Eye (tissue), 1 donor: ENCODE results near the gene STX10.
A peak's percentile ranks its signal among the peaks of the same experiment; 100 is the strongest.

Experiments used
- DNase-seq: peaks from one replicate; pipeline ENCODE4 v3.0.0-alpha.2; 2015

STX10 gene

GRCh38 chr19:13119627-13120026 is 30.5 kb downstream of the STX10 start:
- no peak for DNase-seq

- DNase-seq: peak; percentile 30
These were observed 31.6 kb downstream of the STX10 start for GRCh38 chr19:13118424-13119193.

GRCh38 chr19:13117772-13118423 is 32.3 kb downstream of the STX10 start, which contains the start of gene NACC1:
Gene NACC1 (plus strand): TSS chr19:13118264. CDS start chr19:13135208, 16,944 bp downstream.
- DNase-seq: peak; percentile 96

GRCh38 chr19:13117176-13117771 is 32.9 kb downstream of the STX10 start:
- DNase-seq: no peak

- peak; percentile 98 for DNase-seq
These were observed 33.6 kb downstream of the STX10 start, which contains the start of gene TRMT1 for GRCh38 chr19:13116282-13117175. Gene TRMT1 (minus strand): TSS chr19:13116740. CDS start chr19:13116399, 341 bp downstream.

- no peak for DNase-seq
These were observed 34.3 kb downstream of the STX10 start for GRCh38 chr19:13115936-13116281.

GRCh38 chr19:13112555-13112954 is 37.6 kb downstream of the STX10 start:
- DNase-seq: no peak

GRCh38 chr19:13110099-13110610 is 40.0 kb downstream of the STX10 start:
- no peak for DNase-seq

GRCh38 chr19:13109361-13110098 is 40.6 kb downstream of the STX10 start:
- no peak for DNase-seq

GRCh38 chr19:13104848-13105711 is 45.1 kb downstream of the STX10 start:
- no peak for DNase-seq

GRCh38 chr19:13104360-13104847 is 45.8 kb downstream of the STX10 start:
- no peak for DNase-seq

GRCh38 chr19:13103581-13104359 is 46.4 kb downstream of the STX10 start:
- no peak for DNase-seq

- DNase-seq: no peak
These were observed 47.3 kb downstream of the STX10 start, which contains the start of gene LYL1 for GRCh38 chr19:13102666-13103580. Gene LYL1 (minus strand): TSS chr19:13102858. CDS start chr19:13101171, 1,687 bp downstream.

GRCh38 chr19:13102416-13102665 is 47.8 kb downstream of the STX10 start:
- DNase-seq: no peak

GRCh38 chr19:13101590-13102415 is 48.4 kb downstream of the STX10 start:
- no peak for DNase-seq

GRCh38 chr19:13100841-13101589 is 49.2 kb downstream of the STX10 start:
- no peak for DNase-seq

- DNase-seq: no peak
These were observed 50.1 kb downstream of the STX10 start for GRCh38 chr19:13100031-13100588.
